GM18873 (cell line): Measurements from ENCODE around the gene DOK3.
"Not testable (repeated sequence)": the region's sequence is repeated elsewhere in the genome, so short reads cannot be mapped to it uniquely, and the experiment has no call there.

ENCODE experiments used
- ATAC-seq: cut with Tn5 transposase; IDR thresholded peaks from one replicate; pipeline ENCODE4 v1.9.1; 2021; ENCODE audit warnings: mild to moderate bottlenecking, moderate library complexity, moderate number of reproducible peaks; ENCODE audit not compliant: unreplicated experiment, low FRiP score

The DOK3 gene

DNA sequence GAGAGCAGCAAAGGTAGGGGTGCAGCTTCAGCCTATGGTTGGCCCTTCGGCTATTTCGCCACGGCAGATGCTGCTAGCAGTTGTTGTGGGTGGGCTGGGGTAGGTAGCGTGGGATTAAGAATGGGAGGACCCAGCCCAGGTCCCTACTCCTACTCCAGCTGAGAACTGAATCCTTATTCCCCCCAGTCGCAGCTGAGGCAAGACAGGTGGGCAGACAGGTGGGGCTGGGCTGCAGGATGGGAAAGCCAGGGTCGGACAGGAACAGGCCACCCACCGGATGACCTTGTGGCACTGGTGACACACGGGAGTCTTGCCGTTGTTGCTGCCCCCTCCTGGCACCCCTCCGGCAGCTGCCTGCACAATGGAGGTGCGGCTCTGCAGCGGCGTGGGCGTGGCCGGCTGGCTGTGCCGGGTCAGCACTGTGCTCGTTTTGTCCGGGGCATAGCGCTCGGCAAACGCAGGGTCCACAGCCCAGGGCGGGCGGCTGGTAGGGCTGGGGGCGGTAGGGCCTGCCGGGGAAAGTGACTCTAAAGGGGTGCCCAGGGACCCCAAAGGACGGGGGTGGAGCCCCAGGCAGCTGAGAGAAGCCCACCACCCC, 20.4 kb downstream of the DOK3 start:
- ATAC-seq = no peak

DNA sequence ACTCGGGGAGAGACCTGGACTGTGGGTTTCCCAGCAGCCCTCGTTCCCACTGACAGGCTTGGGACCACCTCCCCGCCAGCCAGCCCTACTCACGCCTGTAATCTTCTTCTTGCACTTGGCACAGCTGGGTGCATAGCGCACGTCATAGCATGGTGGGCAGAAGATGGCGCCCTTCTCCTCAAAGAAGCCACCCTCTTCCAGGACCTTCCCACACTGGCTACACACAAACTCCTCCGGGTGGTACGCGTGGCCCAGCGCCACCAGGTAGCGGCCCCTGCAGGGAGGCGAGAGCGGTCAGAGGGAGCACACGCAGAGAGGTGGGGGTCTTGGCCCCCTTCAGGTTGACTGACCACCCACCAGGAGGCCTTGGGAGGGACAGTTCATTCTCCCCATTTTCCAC, 21.7 kb downstream of the DOK3 start:
- no peak for ATAC-seq

DNA sequence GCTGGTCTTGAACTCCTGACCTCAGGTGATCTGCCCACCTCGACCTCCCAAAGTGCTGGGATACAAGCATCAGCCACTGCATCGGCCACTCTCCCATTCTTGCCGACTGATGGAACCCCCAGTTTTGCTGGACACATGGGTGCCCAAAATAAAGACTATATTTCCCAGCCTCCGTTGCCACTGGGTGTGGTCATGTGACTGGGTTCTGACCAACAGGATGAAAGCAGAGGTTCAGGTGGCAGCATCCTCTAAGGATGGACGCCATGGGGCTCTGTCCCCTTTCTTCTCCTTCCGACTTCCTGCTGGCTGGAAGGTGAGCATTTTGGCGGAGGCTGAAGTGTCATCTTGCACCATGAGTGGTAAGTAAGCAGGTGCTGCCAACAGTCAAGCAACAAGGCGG, 22.5 kb downstream of the DOK3 start:
- no peak for ATAC-seq

DNA sequence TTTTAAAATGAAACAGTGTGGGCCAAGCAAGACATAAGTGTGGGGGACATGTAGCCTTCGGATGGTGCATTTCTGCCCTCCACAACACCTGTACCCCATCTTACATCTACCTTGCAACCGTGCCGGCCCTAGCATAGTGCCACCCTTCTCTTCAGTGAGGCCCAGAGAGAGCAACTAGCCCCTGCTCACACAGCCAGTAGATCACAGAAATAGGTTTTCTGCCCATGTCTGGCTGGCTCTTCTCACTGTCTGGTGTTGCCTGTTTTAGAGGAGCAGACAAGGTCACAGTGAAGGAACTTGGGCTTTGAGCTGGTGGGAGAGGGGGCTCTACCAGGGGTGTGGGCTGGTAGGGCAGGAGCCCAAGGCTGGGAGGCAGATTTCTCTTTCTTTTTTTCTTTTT, 23.4 kb downstream of the DOK3 start:
- no peak for ATAC-seq

DNA sequence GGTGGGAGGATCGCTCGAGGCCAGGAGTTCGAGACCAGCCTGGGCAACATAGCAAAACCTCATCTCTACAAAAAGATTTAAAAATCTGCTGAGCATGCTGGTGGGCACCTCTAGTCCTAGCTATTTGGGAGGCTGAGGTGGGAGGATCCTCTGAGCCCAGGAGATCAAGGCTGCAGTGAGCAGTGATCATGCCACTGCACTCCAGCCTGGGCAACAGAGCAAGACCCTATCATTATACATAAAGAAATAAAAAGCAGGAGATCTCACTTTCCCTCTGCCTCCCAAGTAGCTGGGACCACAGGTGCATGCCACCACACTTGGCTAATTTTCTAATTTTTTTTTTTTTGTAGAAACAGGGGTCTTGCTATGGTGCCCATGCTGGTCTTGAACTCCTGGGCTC, 23.9 kb downstream of the DOK3 start:
- ATAC-seq = not testable (repeated sequence)

DNA sequence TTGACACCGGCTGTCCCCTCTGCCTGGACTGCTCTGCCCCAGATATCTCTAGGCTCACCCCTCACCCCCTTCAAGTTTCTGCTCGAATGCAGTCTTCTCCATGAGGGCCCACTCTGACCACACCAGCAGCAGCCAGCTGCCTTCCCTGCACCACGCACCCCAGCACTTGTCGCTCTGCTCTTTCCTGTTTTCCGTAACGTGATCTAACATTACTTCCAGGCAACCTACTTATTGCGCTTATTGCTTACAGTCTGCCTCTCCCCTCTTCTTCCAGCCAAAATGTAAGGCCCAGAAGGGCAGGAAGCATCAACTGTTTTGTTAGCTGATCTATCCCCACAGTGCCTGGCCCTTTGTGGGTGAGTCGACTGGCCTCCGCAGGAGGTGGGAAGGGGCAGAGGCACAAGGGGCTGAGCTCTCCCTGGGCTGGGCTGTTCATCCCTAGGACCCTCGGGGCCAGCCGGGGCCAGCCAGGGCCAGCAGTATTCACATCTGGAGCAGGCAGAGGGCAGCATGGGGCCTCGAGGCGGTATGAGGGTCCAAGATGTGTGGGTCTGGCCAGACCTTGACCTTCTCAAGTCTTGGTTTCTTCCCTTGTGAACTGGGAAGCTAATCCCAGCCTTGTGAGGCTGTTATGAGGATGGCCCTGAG, 24.6 kb downstream of the DOK3 start:
- ATAC-seq = no peak

DNA sequence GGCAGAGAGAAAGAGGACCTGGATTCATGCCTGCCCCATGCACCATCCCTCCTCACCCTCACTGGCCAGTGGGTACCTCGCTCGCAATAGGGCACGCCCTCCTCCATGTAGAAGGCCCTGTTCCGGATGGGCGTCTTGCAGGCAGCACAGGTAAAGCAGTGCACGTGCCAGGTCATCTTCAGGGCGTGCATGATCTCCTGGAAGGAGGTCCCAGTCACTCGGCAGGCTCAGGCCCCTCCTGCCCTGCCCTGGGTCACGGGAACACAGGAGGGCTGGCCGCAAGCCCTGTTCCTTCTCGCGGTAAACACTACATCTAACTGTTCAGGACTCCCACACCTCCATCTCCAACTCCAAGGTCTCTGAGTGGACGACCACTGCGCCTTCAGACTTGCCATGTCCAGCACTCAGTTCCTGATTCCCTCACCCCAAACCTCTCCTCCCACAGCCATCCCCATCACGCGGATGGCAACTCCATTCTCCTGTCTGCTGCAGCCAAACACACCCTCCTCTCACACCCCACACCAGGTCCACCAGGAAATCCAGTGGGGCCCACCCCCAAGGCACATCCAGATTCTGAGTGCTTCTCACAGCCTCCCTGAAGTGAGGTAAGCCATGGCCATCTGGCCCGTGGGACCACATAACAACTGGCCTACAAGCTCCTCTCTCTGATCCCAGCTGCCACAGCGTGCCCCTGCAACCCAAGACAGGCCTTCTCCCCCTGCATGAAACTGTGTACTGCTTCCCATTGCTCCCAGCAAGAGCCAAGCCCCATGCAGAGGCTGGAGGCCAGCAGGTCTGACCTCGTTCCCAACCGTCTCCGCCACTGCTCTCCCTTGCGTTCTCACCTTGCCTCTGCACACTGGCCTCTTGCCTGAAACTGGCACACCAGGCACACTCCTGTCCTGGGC, 25.4 kb downstream of the DOK3 start:
- no peak for ATAC-seq

DNA sequence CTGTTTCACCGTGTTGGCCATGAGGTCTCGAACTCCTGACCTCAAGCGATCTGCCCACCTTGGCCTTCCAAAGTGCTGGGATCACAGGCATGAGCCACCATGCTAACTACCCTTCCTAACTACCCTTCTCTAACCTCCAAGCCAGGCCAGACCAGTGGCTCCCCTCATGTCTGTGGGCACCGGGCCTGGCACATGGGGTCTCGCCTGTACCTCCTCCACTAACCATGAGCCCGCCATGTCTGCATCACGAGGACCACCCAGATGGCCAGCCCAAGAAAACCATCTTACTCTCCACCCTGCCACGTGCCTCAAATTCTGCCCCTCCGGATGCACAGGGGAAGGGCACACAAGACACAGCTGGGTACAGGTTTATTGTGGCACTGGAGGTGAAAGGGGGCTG, 26.6 kb downstream of the DOK3 start:
- no peak for ATAC-seq

DNA sequence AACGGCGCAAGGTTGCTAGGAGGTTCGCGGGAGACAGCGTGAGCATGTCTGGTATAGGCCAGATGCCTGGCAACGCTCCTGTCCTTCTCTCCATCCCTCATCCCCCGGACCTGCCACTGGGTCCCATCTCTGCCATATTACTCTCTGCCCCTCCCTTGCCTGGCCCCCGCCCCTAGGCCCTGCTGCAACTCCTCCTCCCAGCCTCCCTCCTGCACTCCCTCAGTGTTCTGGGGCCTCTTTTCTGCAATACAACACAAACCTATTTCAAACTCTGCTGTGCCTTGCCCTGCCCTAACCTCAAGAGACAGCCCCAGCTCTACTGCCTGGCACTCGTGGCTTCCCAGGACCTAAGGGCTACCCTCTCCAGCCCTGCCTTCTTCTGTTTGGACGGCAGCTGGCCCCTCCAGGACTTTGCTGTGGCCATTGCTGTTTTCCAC, 27.2 kb downstream of the DOK3 start:
- no peak for ATAC-seq

DNA sequence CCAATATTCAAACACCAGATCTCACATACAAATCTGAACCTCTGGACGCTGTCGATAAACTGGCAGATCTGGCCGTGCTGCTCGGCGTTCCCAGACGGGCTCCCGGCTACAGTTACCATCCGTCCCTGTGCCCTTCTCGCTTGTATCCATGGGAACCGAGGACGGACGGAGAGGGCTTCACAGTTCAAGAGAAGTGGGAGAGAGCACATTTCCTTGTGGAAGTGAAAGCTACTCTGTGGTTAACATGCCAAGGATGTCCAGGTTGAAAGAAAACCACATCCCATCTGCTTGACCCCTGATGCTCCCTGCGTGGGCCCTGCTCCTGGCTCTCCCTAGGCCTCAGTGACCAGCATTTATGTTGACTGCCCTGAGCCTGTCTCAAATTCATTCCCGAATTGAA, 29.9 kb downstream of the DOK3 start:
- ATAC-seq = no peak

DNA sequence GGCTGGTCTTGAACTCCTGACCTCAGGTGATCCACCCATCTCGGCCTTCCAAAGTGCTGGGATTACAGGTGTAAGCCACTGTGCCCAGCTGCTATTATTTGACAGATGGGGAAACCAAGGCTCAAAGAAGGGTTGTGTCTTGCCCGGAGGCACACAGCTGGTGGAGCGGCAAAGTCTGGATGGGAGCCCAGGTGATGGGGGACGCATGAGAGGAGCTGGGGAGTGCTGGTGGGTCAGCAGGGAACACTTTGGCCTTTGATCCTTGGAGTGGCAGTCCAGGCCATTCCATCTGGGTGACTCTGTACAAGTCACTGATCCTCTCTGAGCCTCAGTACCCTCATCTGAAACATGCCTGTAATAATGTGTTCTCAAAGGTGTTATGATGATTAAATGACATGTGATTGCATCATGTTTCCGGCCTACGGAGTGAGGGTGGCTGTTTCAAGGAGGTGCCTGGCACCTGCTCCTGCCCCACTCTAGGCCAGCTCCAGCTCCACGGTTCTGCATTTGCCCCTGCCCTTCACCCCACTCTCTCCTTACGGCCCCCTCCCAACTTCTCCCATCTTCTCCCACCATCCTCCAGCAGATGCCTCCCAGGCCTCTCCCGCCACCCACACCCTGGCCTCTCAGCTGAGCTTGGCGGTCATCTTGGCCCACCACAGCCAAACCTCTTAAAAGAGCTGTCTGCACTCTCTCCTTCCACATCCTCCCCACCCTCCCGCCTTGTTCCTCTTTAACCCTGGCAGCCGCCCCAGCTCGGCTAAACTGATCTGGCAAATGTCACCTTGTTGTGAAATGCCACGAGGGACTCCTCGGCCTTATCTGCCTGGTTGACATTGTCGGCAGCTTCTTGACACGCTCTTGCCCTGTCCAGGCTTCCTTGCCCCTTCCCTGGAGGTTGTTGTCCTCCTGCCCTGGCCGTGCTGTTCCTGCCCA, 30.6 kb downstream of the DOK3 start:
- no peak for ATAC-seq

DNA sequence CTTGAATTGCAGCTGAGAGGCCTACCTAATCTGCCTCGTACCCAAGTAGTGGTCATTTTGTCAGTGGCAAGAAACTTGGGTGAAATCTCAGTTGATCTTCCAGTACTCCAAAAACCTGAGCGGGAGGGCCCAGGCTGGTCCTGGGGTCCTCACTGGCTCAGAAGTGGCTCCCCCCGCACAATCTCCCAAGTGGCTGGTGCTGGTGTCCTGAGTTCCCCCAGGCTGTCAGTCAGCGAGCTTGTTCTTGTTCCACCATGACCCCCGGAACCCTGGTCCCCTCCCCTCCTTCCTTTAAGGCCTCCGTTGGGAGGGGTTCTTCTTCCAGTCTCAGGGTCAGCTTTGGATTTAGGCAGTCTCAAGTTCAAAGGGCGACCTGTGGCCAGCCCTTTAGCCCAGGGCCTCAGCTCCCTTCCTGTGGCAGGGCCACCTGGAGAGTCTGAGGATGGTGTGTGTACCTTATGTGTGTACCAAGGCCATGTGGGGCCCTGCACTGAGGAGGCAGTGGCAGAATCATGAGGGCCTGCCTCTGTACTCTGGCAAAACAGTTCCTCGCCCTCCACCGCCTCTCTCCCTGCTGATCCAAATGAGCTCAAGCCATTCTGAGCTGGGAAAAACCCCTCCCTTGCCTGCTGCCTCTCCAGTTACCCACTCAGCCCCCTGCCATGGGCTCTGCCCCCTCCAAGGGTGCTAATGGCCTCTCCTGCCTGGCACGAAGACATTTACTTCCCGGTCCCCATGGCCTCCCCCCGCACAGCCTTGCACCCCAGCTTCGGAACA, 31.7 kb downstream of the DOK3 start:
- no peak for ATAC-seq

DNA sequence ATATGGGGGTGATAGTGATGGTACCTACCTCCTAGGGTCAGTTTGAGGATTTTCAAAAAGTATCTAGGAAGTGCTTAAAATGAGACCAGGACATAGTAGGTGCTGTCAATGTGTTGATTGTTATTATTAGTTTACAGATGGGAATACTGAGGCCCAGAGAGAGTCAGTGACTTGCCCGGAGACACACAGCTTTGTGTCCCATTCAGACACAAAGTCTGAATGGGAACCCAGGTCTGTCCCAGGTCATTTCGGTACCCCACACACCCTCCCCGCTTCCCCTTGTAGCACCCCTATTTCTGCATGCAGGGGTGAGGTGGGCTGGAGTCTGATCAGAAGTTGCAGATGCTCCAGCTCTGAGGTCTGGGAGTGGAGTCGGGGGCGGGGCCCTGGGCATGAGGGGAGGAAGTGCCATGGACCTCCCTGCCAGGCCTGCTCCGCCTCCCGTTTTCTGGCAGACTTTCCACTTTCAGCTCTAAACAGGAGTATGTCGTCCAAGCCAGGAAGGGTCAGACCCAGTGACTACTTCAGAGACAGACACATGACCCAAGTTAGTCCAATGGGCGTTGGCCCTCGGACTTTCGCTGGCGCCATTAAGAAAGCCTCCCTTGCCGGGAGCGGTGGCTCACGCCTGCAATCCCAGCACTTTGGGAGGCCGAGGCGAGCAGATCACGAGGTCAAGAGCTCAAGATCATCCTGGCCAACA, 32.9 kb downstream of the DOK3 start:
- ATAC-seq = no peak

DNA sequence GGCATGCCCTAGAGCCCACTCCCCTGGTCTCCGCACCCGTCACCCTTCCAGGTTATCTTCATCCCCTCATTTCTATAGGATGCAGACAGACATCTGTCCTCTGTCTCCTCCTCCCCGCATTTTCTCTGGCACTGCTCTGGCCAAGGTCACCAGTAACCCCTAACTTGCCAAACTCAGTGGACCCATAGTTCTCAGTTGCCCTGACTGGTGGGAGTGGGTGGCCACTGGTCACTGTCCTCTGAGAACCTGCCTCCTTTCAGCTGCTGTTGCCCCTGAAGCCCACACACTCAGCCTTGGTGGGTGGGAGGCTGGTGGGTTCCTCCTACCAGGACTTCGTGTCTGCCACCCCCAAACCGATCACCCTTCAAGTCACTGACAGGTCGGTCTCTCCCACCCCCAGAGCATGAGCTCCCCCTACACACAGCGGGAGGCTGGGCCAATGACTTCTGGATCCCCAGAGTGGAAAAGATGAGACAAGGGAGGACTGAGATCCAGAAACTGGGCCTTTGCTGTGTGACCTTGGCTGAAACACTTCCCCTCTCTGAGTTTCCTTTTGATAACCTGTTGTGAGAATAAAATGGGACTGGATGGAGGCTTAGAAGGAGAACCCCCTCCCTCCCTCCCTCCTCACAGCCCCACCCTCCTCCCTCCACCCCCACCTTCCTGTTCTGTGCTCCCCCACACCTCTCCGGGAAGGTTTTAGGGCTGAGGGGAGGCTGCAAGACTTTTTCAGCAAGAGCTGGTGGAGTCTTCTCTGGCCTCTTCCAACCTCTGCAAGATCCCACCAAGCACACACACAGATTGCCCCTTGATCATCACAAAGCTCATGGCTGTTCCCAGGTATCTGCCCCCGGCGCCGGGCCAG, 33.8 kb downstream of the DOK3 start:
- ATAC-seq = no peak

DNA sequence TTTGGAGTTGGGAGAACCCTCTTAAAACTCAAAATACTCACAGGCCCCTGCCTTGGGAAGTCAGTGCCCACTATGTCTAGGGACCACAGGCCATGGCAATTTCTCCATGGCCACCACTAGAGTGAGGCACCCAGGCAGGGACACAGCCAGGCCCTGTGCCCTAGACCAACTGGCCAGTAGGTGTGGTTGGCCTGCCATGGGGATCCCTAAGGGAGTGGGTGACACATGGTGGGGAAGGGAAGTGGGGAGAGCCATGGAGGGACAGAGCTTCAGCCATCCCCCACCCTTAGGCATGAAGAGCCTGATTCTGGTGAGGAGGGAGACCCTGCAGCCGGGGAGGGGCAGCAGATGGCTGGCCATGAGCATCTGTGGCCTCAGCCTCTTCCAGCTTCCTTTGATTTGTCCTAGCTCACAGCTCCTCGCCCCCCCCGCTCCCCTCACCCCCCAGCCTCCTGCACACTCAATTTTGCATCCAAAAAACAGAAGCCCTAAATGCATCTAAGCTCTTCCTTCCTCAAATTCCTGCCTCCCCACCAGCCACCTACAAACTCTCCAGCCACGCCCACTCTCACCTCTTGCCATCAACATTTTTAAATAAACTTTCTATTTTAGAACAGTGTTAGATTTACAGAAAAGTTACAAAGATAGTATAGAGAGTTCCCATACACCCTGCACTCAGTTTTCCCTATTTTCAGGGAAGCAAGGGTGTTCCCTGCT, 34.6 kb downstream of the DOK3 start:
- no peak for ATAC-seq

DNA sequence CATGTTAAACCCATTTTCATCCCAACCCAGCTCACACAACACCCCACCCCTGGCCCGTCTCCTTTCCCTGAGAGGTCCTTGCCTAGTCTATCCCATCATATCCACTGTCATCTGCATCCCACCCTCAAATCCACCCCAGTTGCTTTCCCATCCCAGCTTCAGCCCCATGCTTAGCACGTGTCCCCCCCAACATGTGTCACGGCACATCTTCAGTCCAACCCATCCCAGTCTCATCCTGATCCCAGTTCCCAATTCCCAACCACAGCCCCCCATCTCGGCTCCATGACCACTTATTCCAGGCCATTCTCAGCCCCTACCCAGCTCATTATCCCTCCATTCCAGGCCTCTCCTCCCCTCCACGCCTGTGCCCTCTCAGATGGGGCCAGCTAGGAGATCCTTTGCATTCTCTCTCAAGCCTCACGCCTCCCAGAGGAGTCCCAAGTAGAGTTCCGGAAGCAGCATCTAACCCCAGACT, 35.6 kb downstream of the DOK3 start:
- ATAC-seq = no peak

DNA sequence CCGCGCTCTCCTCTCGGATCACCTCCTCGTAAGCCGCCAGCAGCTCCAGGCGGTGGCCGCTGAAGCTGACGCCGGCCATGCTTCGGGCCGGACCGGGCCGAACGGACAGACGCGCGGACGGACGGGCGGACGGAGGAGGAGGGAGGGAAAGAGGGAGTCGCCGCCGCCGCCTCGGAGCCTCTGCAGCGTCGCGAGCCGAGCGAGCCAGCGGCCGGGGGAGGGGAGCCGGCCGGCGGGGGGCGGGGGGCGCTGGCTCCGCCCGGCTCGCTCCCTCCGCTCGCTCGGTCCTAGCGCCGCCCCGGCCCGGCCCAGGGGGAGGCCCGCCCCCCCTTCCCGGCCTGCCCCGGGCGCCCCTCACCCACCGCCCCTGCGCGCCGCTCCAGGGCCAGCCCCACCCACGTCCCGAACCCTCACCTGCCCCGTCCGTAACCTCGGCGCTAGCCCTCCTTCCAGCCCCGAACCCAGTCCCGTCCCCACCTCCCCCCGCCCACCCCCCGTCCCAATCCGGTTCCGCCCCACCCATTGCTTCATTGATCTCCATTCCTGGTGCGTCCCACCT, 36.1 kb downstream of the DOK3 start, which contains the start of gene DBN1:
Gene DBN1 (minus strand): TSS at position 192 of the 559 bp plus-strand sequence. CDS start 113 bp downstream, at position 79.
- ATAC-seq = no peak
